Esophagus squamous epithelium (tissue), 4 donors: ENCODE results near the gene ADGRV1.

Experiments used
- CTCF ChIP-seq, 6 experiments: fragments of 450-650 bp in 4 of 6; fragments of 200-600 bp in 2 of 6; sonication (generic) in 2 of 6; IDR thresholded peaks; one replicate each; pipeline ENCODE4 v1.5.1; 2016 to 2019; ENCODE audit warnings: antibody characterized with exemption in 6 of 6, mild to moderate bottlenecking in 4 of 6, moderate library complexity in 4 of 6
- POLR2A ChIP-seq, 4 donors: fragments of 450-650 bp; IDR thresholded peaks; one replicate each; pipeline ENCODE4 v1.6.1; 2017; ENCODE audit warnings: antibody characterized with exemption in 4 of 4, mild to moderate bottlenecking in 4 of 4, moderate library complexity in 3 of 4

GRCh38 chr5:90889325-90889600, 330.7 kb downstream of the ADGRV1 start:
- TF ChIP-seq CTCF (IDR thresholded peaks at IDR 0.05) (no peak), POLR2A (IDR thresholded peaks at IDR 0.05) (no peak)
